Activated CD8-positive, alpha-beta memory T cell treated with anti-CD3 and anti-CD28 coated beads for 48 hours (primary cell): Measurements from ENCODE around the gene CST3.

Source experiments
- DNase-seq, 3 experiments: peaks; one replicate each; pipeline ENCODE4 v3.0.0-alpha.2; 2020; ENCODE audit warnings: low read depth in 2 of 3, low spot score in 2 of 3

Gene CST3

GRCh38 chr20:23605867-23606651 is 31.7 kb downstream of the CST3 start, which contains the start of gene CST9:
Gene CST9 (minus strand): TSS chr20:23605917. CDS start chr20:23605864, 53 bp downstream.
- no peak for DNase-seq

- DNase-seq: no peak
Measured at GRCh38 chr20:23604306-23604705, 33.4 kb downstream of the CST3 start.

GRCh38 chr20:23603321-23603720 is 34.4 kb downstream of the CST3 start:
- DNase-seq: no peak

GRCh38 chr20:23602699-23603098 is 35.1 kb downstream of the CST3 start:
- no peak for DNase-seq

GRCh38 chr20:23602241-23602640 is 35.5 kb downstream of the CST3 start:
- DNase-seq: no peak

- no peak for DNase-seq
Measured at GRCh38 chr20:23601715-23602114, 36.0 kb downstream of the CST3 start.

GRCh38 chr20:23598481-23598880 is 39.3 kb downstream of the CST3 start:
- DNase-seq: no peak

GRCh38 chr20:23596579-23597250 is 41.0 kb downstream of the CST3 start:
- DNase-seq: no peak

GRCh38 chr20:23595941-23596340 is 41.8 kb downstream of the CST3 start:
- no peak for DNase-seq

- no peak for DNase-seq
Measured at GRCh38 chr20:23588434-23589403, 49.0 kb downstream of the CST3 start.

- no peak for DNase-seq
Measured at GRCh38 chr20:23587631-23588030, 50.1 kb downstream of the CST3 start.

- DNase-seq: no peak
Measured at GRCh38 chr20:23586735-23587525, 50.8 kb downstream of the CST3 start.

- no peak for DNase-seq
Measured at GRCh38 chr20:23585808-23586734, 51.7 kb downstream of the CST3 start.

- no peak for DNase-seq
Measured at GRCh38 chr20:23585449-23585807, 52.3 kb downstream of the CST3 start.

- no peak for DNase-seq
Measured at GRCh38 chr20:23584434-23585199, 53.1 kb downstream of the CST3 start.
